NCI-H345 (cell line): ENCODE measurements around the gene MAGI2.

Experiments
- DNase-seq: peaks from one replicate; lab custom pipeline; 2025; lab: John Stamatoyannopoulos, UW

The MAGI2 gene

GRCh38 chr7:79376299-79377025 lies 77.0 kb downstream of the MAGI2 start:
- no peak for DNase-seq

GRCh38 chr7:79361214-79361613 lies 92.3 kb downstream of the MAGI2 start:
- DNase-seq, result no peak

GRCh38 chr7:79359827-79360226 lies 93.6 kb downstream of the MAGI2 start:
- no peak for DNase-seq

GRCh38 chr7:79357101-79357500 lies 96.4 kb downstream of the MAGI2 start:
- no peak for DNase-seq

GRCh38 chr7:79353720-79354468 lies 99.6 kb downstream of the MAGI2 start:
- no peak for DNase-seq

- no peak for DNase-seq
These were observed 101.1 kb downstream of the MAGI2 start for GRCh38 chr7:79352323-79352722.

- no peak for DNase-seq
These were observed 106.1 kb downstream of the MAGI2 start for GRCh38 chr7:79347351-79347750.

- no peak for DNase-seq
These were observed 111.6 kb downstream of the MAGI2 start for GRCh38 chr7:79341902-79342301.

- no peak for DNase-seq
These were observed 113.3 kb downstream of the MAGI2 start for GRCh38 chr7:79340212-79340611.

GRCh38 chr7:79339208-79339925 lies 114.1 kb downstream of the MAGI2 start:
- no peak for DNase-seq

GRCh38 chr7:79337717-79338116 lies 115.8 kb downstream of the MAGI2 start:
- no peak for DNase-seq

GRCh38 chr7:79334841-79335240 lies 118.6 kb downstream of the MAGI2 start:
- no peak for DNase-seq

GRCh38 chr7:79334334-79334733 lies 119.1 kb downstream of the MAGI2 start:
- DNase-seq, result no peak

GRCh38 chr7:79332091-79332490 lies 121.4 kb downstream of the MAGI2 start:
- no peak for DNase-seq

- DNase-seq, result no peak
These were observed 124.0 kb downstream of the MAGI2 start for GRCh38 chr7:79329464-79329863.

- no peak for DNase-seq
These were observed 132.6 kb downstream of the MAGI2 start for GRCh38 chr7:79320741-79321473.

- no peak for DNase-seq
These were observed 134.1 kb downstream of the MAGI2 start for GRCh38 chr7:79319369-79319768.

- peak; percentile 32 for DNase-seq
These were observed 135.7 kb downstream of the MAGI2 start for GRCh38 chr7:79317728-79318127.

- no peak for DNase-seq
These were observed 141.4 kb downstream of the MAGI2 start for GRCh38 chr7:79312022-79312421.

- no peak for DNase-seq
These were observed 145.3 kb downstream of the MAGI2 start for GRCh38 chr7:79308192-79308591.

GRCh38 chr7:79307376-79307775 lies 146.1 kb downstream of the MAGI2 start:
- DNase-seq, result no peak

GRCh38 chr7:79304711-79305110 lies 148.8 kb downstream of the MAGI2 start:
- DNase-seq, result no peak
